ENCODE measurements around the gene LSM7.

DNA sequence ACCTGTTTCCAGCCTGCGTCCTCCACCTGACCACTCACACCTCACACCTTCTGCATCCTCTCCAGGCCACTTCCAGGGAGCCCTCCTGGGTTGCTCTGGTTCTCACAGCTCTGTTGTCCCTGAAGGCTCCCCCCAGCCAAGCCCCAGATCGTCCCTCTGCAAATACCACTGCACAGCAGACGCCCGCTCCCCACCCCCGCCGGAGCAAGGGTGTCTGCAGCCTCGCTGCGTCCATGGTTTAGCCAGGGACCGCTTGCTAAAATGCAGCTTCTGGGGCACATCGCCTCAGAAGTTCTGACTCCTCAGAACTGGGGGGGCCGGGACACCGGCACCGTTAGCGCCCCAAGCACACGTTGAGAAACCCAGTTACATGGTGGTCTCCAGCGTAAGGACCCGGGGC lies 21.4 kb downstream of the LSM7 start:
- TF ChIP-seq POLR2A (IDR thresholded peaks at IDR 0.05; ENCODE audit: low read depth) = no peak
- TF ChIP-seq CTCF (IDR thresholded peaks at IDR 0.05) = no peak

Data from esophagus muscularis mucosa (tissue), 3 donors.